Vagina (tissue), 2 donors: ENCODE data around the gene SLC28A1.

Source experiments
- POLR2A ChIP-seq, 2 donors: fragments of 450-650 bp; IDR thresholded peaks; one replicate each; pipeline ENCODE4 v1.6.1; 2017; ENCODE audit warnings: antibody characterized with exemption in 2 of 2, mild to moderate bottlenecking in 2 of 2, moderate library complexity in 2 of 2
- TF ChIP-seq, protein P1 (sequence below), 3 experiments: fragments of 450-650 bp in 2 of 3; fragments of 200-600 bp in 1 of 3; sonication (generic) in 1 of 3; IDR thresholded peaks; one replicate each; pipeline ENCODE4 v1.5.1; 2017 to 2019; ENCODE audit warnings: antibody characterized with exemption in 3 of 3, mild to moderate bottlenecking in 2 of 3, moderate library complexity in 2 of 3

DNA sequence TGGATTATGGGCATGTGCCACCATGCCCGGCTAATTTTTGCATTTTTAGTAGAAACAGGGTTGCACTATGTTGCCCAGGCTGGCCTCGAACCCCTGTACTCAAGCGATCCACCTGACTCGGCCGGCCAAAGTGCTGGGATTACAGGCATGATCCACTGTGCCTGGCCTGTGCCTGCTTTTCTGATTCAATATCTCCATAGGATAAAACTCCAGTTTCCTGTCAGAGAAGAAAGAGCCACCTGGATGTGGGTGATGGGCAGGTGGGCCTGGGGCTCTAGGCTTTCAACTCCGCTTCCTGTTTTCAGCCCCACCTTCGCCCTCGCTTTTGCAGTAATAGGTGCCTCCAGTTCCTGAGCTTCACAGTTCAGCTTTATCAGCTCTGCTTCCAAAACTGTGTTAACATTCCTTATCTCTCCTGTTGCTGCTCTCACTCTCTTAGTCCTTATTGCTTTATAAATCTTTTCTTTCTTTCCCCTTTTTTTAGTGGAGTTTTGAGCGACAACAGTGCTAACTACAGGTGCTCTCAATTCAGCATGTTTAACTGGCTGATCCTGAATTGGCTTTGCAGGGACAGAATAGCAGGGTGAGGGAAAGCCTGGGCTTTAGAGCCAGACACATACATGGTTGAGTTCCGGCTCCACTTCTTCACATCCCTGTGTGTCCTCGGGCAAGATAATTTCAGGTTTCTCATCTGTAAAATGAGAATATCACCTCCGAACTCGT, 76.1 kb downstream of the SLC28A1 start:
- TF ChIP-seq, protein P1, sequence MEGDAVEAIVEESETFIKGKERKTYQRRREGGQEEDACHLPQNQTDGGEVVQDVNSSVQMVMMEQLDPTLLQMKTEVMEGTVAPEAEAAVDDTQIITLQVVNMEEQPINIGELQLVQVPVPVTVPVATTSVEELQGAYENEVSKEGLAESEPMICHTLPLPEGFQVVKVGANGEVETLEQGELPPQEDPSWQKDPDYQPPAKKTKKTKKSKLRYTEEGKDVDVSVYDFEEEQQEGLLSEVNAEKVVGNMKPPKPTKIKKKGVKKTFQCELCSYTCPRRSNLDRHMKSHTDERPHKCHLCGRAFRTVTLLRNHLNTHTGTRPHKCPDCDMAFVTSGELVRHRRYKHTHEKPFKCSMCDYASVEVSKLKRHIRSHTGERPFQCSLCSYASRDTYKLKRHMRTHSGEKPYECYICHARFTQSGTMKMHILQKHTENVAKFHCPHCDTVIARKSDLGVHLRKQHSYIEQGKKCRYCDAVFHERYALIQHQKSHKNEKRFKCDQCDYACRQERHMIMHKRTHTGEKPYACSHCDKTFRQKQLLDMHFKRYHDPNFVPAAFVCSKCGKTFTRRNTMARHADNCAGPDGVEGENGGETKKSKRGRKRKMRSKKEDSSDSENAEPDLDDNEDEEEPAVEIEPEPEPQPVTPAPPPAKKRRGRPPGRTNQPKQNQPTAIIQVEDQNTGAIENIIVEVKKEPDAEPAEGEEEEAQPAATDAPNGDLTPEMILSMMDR (IDR thresholded peaks at IDR 0.05) = no peak
- no peak for TF ChIP-seq POLR2A (IDR thresholded peaks at IDR 0.05)
